GM15510 (cell line): ENCODE results near the gene KAT14.

Experiments used
- POLR2A ChIP-seq: IDR thresholded peaks from 3 replicates; pipeline ENCODE4 v1.6.1; 2011; ENCODE audit warnings: borderline replicate concordance; ENCODE audit not compliant: insufficient read length; ENCODE audit errors: extremely low read depth

Gene KAT14, protein sequence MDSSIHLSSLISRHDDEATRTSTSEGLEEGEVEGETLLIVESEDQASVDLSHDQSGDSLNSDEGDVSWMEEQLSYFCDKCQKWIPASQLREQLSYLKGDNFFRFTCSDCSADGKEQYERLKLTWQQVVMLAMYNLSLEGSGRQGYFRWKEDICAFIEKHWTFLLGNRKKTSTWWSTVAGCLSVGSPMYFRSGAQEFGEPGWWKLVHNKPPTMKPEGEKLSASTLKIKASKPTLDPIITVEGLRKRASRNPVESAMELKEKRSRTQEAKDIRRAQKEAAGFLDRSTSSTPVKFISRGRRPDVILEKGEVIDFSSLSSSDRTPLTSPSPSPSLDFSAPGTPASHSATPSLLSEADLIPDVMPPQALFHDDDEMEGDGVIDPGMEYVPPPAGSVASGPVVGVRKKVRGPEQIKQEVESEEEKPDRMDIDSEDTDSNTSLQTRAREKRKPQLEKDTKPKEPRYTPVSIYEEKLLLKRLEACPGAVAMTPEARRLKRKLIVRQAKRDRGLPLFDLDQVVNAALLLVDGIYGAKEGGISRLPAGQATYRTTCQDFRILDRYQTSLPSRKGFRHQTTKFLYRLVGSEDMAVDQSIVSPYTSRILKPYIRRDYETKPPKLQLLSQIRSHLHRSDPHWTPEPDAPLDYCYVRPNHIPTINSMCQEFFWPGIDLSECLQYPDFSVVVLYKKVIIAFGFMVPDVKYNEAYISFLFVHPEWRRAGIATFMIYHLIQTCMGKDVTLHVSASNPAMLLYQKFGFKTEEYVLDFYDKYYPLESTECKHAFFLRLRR

DNA sequence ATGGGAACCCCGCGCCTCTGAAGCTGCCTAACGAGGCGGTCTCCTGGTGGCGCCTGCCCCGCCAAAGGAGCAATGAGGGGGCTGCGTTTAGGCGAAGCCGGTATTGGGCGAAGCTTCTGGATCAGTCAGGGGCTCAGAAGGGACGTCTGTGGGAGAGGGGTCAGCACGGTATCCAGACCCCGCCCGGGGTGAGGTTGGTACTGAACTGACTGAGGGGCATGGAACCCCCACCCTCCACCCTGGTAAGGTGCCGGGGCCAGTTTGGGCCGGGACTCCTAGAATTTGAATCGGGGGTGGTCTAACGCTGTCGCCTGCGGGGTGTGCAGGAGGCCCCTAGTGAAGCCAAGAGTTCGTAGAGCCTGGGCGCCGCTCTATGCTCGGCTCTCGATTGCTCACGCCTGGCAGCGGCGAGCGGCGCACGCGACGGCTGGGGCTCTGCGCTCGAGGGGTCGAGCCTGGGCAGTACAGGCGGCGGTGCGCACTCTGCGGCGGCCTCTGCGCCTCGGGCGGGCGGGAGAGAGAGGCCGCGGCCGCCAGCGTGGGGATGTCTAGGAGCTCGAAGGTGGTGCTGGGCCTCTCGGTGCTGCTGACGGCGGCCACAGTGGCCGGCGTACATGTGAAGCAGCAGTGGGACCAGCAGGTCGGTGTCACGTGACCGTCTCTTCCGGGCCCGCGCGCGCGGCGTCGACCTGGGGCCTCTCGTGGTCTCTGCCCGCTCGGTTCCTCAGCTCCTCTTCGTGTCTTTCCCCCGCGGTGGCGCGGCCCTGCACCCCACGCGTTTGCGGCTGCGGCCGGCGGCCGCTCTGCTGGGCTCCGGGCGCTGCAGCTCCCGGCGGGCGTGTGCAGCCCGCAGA, at the start of gene KAT14, which contains the start of gene PET117:
Gene KAT14, plus strand, starts transcription at position 452 of the 854 bp plus-strand sequence. CDS start 4,798 bp downstream, outside the sequence.
Gene PET117, plus strand, starts transcription at position 452 of the 854 bp plus-strand sequence. Its CDS starts 93 bp downstream, at position 545.
- peak; percentile 85 for TF ChIP-seq POLR2A

DNA sequence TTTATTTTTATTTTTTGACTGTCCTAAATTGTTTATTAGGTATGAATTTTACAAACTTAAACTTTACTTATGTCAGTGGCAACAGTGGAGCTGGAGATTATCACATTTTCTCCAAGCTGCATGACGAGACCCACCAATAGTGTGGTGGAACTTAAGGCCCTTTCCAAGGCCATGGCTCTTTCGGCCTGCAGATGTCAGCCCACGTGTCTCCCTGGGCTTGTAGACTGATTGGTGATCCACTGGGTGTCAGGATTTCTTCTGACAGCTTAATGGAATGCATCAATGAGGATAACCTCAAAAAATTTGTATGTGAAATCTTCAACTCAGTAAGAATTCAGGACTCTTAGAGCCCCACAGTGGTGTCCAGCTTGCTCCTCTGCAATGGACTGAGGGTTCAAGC, 47.6 kb upstream of the KAT14 start:
- no peak for TF ChIP-seq POLR2A

DNA sequence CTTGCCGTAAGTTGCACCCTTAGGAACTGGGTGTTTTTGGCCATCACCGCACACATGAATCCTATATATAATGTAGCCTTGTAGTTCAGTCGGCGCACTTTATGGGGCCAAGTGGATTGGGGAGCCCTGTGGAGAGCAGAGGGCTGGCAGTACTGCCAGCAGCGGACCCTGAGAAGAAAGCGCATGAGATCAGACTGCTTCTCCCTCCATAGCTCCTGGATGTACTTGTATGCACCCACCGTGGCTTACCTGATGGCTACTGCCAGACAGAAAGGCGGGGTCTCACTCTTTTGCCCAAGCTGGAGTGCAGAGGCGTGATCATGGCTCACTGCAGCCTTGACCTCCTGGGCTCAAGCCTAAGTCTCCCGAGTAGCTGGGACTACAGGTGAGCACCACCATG, 47.2 kb upstream of the KAT14 start:
- no peak for TF ChIP-seq POLR2A

DNA sequence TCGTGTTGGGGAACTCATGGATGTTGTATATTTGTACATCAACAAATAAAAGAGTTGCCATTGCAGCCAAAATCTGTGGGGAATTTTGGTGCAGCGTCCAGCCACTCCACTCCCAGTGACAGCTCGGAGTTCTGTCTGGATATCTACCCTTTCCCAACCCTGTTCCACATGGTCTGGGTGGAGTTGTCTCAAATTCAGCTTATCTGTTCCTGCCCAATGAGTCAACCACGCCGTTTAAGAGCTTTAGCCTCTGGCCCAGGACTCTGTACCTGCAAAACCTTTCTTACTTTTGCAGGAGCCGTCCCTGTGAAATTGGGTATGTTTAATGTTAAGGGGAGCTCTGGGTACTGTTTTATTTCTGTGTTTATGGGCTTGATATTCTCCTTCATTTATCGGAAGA, 46.0 kb upstream of the KAT14 start:
- TF ChIP-seq POLR2A = no peak

DNA sequence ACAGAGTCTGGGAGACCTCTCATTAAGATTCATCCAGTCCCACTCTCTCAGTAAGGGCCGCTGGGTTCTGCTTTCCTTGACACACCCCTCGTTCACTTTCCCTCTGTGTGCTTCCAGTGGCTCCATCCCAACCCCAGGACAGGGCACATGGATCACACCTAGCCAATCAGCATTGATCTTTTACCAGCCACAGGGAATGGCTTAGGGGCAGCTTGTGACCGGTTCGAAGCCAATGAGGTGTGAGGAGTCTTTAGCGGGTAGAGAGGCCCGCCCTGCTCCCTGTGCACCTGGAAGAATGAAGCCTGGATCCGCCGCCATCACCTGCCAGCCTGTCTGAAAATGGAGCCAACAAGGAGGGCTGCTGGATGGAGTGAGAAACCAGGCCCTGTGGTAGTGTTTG, 44.8 kb upstream of the KAT14 start:
- TF ChIP-seq POLR2A = no peak

DNA sequence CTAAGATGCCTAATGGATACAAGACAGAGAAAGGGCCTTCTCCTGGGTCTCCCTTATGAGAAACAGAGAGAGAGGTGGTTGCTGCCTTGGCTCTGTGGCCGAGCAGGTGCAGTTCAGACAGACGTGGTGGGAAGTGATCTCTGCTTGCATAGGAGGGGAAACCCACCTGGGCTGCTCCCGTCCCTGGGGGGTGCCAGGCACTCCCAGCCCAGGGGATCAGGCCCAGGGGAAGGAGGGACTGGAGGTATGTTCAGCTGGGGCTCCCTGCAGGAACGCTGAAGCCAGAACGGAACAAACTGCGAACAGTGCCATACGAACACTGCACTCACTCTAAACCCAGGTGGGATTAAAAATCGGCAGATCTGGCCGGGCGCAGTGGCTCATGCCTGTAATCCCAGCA, 44.3 kb upstream of the KAT14 start:
- no peak for TF ChIP-seq POLR2A

DNA sequence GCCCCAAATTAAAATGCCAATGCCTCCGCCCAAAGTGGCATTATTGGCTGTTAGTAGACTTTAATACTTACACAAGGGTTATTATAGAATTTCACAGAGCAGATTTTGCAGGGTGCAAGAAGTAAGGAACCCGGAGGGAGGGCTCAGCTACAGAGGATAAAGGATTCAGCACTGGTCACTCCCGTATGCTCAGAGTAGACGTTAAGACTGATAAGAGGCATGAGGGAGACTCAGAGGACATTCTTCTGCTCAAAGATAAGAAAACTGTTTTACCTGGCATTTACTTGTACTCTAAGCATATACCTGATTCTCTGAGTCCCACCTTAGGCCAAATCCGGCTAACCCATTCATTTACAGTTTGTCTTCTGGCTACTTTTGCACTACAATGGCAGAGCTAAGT, 43.5 kb upstream of the KAT14 start:
- no peak for TF ChIP-seq POLR2A

DNA sequence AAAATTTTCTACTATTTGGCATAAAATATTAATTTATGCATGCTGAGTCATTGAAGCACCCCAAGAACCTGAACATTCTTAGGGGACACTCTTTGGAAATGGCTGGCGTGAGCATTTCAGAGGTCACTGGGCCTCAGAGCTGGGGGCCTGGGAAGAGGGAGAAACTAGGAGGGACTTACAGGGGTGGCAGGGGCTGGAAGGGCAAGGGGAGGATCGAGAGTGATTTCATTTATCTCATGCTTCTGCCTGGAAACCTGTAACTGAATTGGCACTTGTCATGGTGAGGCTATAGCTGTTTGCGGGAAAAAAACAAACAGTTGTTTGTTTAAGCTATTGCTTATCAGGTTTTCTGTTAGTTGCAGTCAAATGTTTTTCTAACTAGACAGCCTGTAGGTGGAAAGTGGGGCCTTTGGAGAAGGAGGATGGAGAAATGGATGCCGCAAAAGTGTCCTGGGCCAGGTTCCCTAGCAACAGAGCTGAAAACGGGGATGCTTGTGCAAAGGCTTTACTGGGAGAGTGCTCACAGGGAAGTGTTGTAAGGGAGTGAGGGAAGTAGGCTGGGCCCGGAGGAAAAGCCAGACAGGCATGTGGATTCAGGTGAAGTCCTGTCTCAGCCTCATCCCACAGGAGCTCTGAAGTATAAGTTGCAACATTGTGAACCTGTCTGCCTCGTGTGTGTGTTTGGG, 36.4 kb upstream of the KAT14 start:
- no peak for TF ChIP-seq POLR2A

DNA sequence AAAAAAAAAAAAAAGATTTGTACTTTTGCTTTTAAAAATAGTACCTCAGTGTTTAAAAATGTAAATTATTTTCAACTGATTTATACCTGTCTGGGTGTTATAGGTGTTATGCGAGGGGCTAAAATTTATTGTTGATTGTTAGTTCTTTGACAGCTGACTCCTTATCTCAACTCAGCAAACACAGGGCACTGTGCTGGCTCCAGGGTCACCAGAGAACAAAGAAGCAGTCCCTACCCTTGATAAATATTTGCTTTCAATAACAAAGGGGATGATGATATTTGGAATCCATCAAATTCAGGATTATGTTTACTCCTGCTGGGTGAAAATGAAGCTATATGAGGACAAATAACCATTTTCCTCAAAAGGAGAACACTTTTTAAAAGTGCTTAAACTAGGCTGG, 34.2 kb upstream of the KAT14 start:
- no peak for TF ChIP-seq POLR2A

DNA sequence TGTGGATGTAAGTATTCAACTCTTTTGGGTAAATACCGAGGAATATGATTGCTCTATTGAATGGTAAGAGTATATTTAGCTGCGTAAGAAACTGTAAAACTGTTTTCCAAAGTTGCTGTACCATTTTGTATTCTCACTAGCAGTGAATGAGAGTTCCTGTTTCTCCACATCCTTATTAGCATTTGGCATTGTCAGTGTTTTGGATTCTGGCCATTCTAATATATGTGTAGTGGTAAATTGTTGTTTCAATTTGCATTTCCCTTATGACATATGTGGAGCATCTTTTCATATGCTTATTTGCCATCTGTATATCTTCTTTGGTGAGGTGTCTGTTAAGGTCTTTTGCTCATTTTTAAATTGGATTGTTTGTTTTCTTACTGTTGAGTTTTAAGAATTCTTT, 29.3 kb upstream of the KAT14 start:
- TF ChIP-seq POLR2A = no peak

DNA sequence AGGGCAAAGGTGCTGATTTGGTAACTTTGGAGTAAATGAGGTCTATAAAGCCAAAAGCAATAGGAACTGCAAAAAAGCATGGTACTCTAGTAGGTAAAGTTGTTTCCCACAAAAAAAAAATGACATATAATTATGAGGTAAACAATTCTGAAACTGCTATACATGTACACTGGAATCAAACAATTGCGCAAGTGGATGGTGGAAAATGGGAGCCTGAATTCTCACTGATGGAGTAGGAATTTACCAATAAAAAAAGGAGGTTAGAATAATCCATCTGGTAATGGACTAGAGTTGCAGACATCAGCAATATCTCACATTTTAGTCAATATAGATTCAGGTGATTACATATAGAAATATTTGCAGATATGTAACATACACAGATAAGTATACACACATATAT, 5.0 kb upstream of the KAT14 start:
- TF ChIP-seq POLR2A = no peak

DNA sequence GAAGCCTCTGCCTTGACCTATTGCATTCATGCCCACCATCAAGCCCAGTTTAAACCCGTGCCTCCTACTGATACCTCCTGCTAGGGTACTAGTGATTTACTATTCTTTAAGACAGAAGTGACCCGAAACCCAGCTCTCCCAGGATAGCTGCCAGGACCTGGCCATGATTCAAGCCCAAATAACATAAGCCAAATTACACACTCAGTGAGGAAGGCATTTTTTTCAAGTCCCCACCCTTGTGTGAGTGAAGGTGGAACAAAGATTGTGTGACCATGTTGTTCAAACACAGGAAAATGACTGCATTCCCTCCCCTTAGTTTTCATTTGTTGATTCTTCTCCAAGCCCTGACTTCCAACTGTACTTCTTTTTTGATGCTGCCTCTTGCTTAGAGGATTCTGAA, 3.7 kb upstream of the KAT14 start:
- no peak for TF ChIP-seq POLR2A

DNA sequence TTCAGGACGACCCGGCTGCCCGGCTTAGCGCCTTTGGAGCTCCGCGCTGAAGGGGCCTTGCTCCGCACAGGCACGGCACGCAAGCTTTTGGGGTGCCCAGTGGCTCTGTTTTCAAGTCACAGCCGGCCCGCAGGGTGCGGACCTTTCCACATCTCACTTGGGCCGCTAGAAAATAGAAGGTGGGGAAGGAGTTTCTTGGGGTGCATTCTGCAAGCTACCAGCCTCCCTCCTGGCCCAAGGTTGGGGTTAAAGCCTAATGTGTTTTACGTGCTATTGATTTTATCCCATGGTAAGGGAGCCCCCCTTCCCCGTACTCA, 561 bp downstream of the KAT14 start:
- TF ChIP-seq POLR2A = no peak
